Activated CD8-positive, alpha-beta memory T cell treated with anti-CD3 and anti-CD28 coated beads, Interleukin-2, amount 10 ng/mL, durations not matched to agents 7 days and 5 days (primary cell): ENCODE data around the gene TNPO1. TPM values are rescaled to one million over a fixed set of nuclear protein-coding genes. Genes with fewer than 3 reads are reported as not detected.
"Not testable (repeated sequence)": the region's sequence is repeated elsewhere in the genome, so short reads cannot be mapped to it uniquely, and the experiment has no call there.

Experiments used
- ATAC-seq: fragments of 150-1000 bp; cut with Tn5 transposase; one replicate; pipeline ENCODE4 v1.10.0; 2021; ENCODE audit warnings: moderate library complexity
- CTCF ChIA-PET: fragments of 350-600 bp; sonication (Branson Sonifier 250); formaldehyde crosslinking; loops from one replicate; lab custom pipeline; 2021; ENCODE audit warnings: antibody characterized with exemption; lab: Charles Lee
- DNase-seq: peaks from one replicate; pipeline ENCODE4 v3.0.0-alpha.2; 2020
- H3K27ac Mint-ChIP-seq: one replicate; pipeline ENCODE4 v1.8.0; 2021; ENCODE audit warnings: mild to moderate bottlenecking, mixed read lengths
- H3K27me3 Mint-ChIP-seq: one replicate; pipeline ENCODE4 v1.8.0; 2021; ENCODE audit warnings: mixed read lengths
- H3K36me3 Mint-ChIP-seq: one replicate; pipeline ENCODE4 v1.8.0; 2021; ENCODE audit warnings: mild to moderate bottlenecking, mixed read lengths
- H3K4me1 Mint-ChIP-seq: one replicate; pipeline ENCODE4 v1.8.0; 2021; ENCODE audit warnings: mixed read lengths
- H3K4me3 Mint-ChIP-seq: one replicate; pipeline ENCODE4 v1.8.0; 2021; ENCODE audit warnings: mild to moderate bottlenecking, moderate library complexity, mixed read lengths
- H3K9me3 Mint-ChIP-seq: one replicate; pipeline ENCODE4 v1.8.0; 2022; ENCODE audit warnings: low read depth, mixed read lengths
- total RNA-seq, 2 experiments: library from RNA; stranded (reverse); gene quantifications; one replicate each; pipeline ENCODE4 v1.2.3, GENCODE V29; 2021

Gene TNPO1
- total RNA-seq, 2 experiments from 2014 or later = 87.8 to 89.6 TPM

- DNase-seq, H3K36me3 Mint-ChIP-seq, H3K27ac Mint-ChIP-seq, H3K9me3 Mint-ChIP-seq, H3K4me1 Mint-ChIP-seq, ATAC-seq, H3K4me3 Mint-ChIP-seq, CTCF ChIA-PET: not testable (repeated sequence)
- H3K27me3 Mint-ChIP-seq = peaks cover 59% of the 10 kb centered on the region
These were observed 7.8 kb upstream of the TNPO1 start for GRCh38 chr5:72808637-72809036.

- Mint-ChIP-seq H3K9me3 (no peaks in the 10 kb centered on the region), H3K27ac (no peak overlapping the region), H3K4me1 (peaks cover 3% of the 10 kb centered on the region), H3K4me3 (no peak overlapping the region), H3K27me3 (peaks cover 44% of the 10 kb centered on the region), H3K36me3 (no peaks in the 10 kb centered on the region)
- ATAC-seq (no peak), DNase-seq (no peak)
- CTCF ChIA-PET = no interaction called here
These were observed 4.6 kb upstream of the TNPO1 start for GRCh38 chr5:72811849-72812248.

DNA sequence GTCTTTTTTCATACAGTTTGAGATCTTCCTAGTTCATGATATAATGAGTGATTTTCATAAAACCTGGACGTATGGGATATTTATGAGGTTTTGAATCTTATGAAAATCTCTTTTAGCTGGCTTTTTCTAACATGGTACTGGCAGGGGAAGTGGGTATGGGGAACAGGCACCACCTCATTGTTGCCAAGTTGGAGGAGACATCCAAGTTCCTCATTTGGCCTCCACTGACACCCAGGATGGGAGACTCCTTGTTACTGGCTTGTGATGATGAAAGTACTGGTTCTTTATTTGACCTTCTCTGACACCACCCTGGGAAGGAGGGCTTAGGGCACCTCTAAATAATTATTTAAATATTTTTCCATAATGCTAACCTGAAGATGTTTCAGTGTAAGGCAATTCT lies 4.0 kb upstream of the TNPO1 start:
- peaks cover 7% of the 10 kb centered on the region for H3K4me1 Mint-ChIP-seq
- ATAC-seq (no peak), DNase-seq (no peak)
- no peak overlapping the region for H3K4me3 Mint-ChIP-seq
- CTCF ChIA-PET = no interaction called here
- H3K27me3 Mint-ChIP-seq = peaks cover 40% of the 10 kb centered on the region
- no peaks in the 10 kb centered on the region for H3K9me3 Mint-ChIP-seq
- no peak overlapping the region for H3K27ac Mint-ChIP-seq
- no peaks in the 10 kb centered on the region for H3K36me3 Mint-ChIP-seq

- CTCF ChIA-PET = no interaction called here
- Mint-ChIP-seq H3K27me3 (peaks cover 36% of the 10 kb centered on the region), H3K9me3 (no peaks in the 10 kb centered on the region), H3K27ac (no peak overlapping the region), H3K4me1 (peaks cover 19% of the 10 kb centered on the region), H3K36me3 (no peaks in the 10 kb centered on the region), H3K4me3 (no peak overlapping the region)
- DNase-seq (no peak), ATAC-seq (no peak)
These were observed 2.4 kb upstream of the TNPO1 start for GRCh38 chr5:72814104-72814503.

- no peaks in the 10 kb centered on the region for H3K36me3 Mint-ChIP-seq
- H3K4me3 Mint-ChIP-seq = no peak overlapping the region
- no peak overlapping the region for H3K27ac Mint-ChIP-seq
- ATAC-seq (no peak), DNase-seq (no peak)
- no peaks in the 10 kb centered on the region for H3K9me3 Mint-ChIP-seq
- peaks cover 21% of the 10 kb centered on the region for H3K4me1 Mint-ChIP-seq
- H3K27me3 Mint-ChIP-seq = peaks cover 30% of the 10 kb centered on the region
- CTCF ChIA-PET = no interaction called here
These were observed 1.6 kb upstream of the TNPO1 start for GRCh38 chr5:72814864-72815263.

DNA sequence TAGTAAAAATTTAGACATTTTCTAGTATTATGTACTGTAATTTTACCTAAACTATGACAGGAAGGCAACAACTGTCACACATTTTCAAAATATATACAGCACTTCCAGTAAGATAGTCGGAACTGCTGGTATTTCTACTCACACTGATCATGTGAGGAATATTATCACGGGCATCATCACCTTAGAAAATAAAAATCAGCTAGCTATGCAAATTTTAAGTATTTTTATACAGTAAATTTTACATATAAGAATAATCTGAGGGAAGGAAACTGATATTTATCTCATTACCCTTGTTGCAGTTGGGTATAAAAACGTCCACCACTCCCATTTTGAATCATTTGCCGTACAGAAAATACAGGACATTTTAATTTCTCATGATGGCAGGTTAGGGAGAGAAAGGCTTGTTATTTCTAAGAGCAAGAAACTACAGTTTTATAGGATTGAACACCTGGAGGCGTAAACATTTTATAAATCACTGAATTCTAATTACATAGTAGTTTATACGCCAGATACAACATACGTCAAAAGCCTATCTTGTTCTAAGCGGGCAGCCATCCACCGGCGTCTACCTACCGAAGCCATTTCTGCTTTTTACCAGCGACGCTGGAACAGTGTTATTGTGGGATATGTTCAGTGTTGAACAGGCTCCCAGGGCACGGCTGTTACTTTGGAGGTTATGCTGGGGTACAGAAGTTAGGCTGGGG lies 729 bp upstream of the TNPO1 start:
- Mint-ChIP-seq H3K9me3 (no peaks in the 10 kb centered on the region), H3K27ac (peak overlapping the region; percentile 74), H3K4me1 (peaks cover 21% of the 10 kb centered on the region), H3K27me3 (peaks cover 22% of the 10 kb centered on the region), H3K4me3 (peak overlapping the region; percentile 93), H3K36me3 (no peaks in the 10 kb centered on the region)
- DNase-seq = no peak
- CTCF ChIA-PET = no interaction called here
- no peak for ATAC-seq

GRCh38 chr5:72817076-72817481 lies 618 bp downstream of the TNPO1 start:
- H3K9me3 Mint-ChIP-seq = no peaks in the 10 kb centered on the region
- peak overlapping the region; percentile 93 for H3K4me3 Mint-ChIP-seq
- peak; percentile 59 for DNase-seq
- peaks cover 10% of the 10 kb centered on the region for H3K27me3 Mint-ChIP-seq
- H3K4me1 Mint-ChIP-seq = peaks cover 26% of the 10 kb centered on the region
- peak overlapping the region; percentile 77 for H3K27ac Mint-ChIP-seq
- CTCF ChIA-PET = interaction anchor here (1.2 to 4.5 kb wide), 8 partner anchors 9 to 450 kb away, joined by 3 to 45 read pairs (median 7); no protein-coding TSS in a partner anchor
- ATAC-seq = peak; percentile 34
- H3K36me3 Mint-ChIP-seq = no peaks in the 10 kb centered on the region

DNA sequence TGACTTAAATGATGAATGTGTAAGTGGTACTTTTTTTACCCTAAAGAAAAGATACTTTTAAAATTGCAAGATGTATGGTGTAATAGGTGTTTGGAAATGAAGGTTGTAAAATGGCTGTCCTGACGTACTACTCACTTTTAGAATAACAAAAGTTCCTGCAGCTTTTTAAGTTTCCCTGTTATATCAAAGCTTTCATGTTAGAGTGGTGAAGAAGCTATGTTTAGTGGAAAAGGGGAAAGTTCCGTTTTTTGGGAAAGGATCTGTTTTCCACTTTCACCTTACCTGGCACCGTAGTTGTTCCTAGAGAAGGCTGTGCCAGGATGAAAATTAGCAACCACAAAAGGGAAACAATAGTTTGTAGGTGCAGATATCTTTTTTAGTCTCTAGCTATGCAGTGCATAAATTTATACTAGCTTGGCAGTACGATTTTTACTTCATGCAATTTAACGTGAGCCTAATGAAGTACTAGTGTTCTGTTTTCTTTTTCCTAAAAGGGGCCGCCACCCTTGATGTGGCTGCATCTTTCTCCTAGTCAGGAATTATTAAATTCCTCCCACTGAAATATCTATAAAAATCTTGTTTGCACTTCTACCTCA lies 1.3 kb downstream of the TNPO1 start:
- Mint-ChIP-seq H3K36me3 (no peaks in the 10 kb centered on the region), H3K4me1 (peaks cover 28% of the 10 kb centered on the region), H3K4me3 (peak overlapping the region; percentile 93), H3K9me3 (no peaks in the 10 kb centered on the region), H3K27ac (peak overlapping the region; percentile 77), H3K27me3 (peaks cover 4% of the 10 kb centered on the region)
- ATAC-seq (no peak), DNase-seq (no peak)
- CTCF ChIA-PET = interaction anchor here (1.2 to 4.5 kb wide), 9 partner anchors 8 to 451 kb away, joined by 3 to 45 read pairs (median 7); no protein-coding TSS in a partner anchor

GRCh38 chr5:72818866-72819534 lies 2.5 kb downstream of the TNPO1 start:
- ATAC-seq (no peak), DNase-seq (peak; percentile 74)
- Mint-ChIP-seq H3K27me3 (no peaks in the 10 kb centered on the region), H3K9me3 (no peaks in the 10 kb centered on the region), H3K36me3 (no peaks in the 10 kb centered on the region), H3K4me3 (no peak overlapping the region), H3K4me1 (peaks cover 28% of the 10 kb centered on the region), H3K27ac (no peak overlapping the region)
- CTCF ChIA-PET = interaction anchor here (0.6 to 4.5 kb wide), 11 partner anchors 12 to 964 kb away, joined by 3 to 45 read pairs (median 6); no protein-coding TSS in a partner anchor

DNA sequence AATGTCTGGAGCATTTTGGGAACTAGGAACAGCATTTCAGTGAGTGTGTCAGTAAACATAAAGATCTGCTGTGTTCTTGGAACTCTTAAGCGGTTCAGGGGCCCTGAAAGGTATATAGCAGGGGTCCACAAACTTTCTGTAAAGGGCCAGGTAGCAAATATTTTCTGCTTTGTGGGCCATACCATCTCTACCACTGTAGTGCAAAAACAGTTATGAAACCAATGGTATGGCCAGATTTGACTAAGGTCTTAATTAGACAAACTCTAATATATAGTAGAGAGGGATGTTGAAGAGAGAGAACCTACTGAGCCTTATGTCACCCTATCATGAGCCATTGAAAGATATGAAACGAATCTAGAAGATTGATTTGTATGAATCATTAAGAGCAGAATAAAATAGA lies 5.3 kb downstream of the TNPO1 start:
- ATAC-seq = no peak
- CTCF ChIA-PET = no interaction called here
- H3K27ac Mint-ChIP-seq = no peak overlapping the region

GRCh38 chr5:72822944-72823343 lies 6.5 kb downstream of the TNPO1 start:
- Mint-ChIP-seq H3K27ac (no peak overlapping the region), H3K4me1 (peaks cover 16% of the 10 kb centered on the region), H3K4me3 (no peak overlapping the region), H3K27me3 (no peaks in the 10 kb centered on the region), H3K36me3 (no peaks in the 10 kb centered on the region), H3K9me3 (no peaks in the 10 kb centered on the region)
- ATAC-seq (no peak), DNase-seq (no peak)
- CTCF ChIA-PET = interaction anchor here (0.7 kb wide), 1 partner anchor 18 kb away, joined by 4 read pairs; no protein-coding TSS in a partner anchor

More for the DNA sequence above, 5.3 kb downstream of the TNPO1 start:
- no peak for DNase-seq
- Mint-ChIP-seq H3K4me3 (no peak overlapping the region), H3K27me3 (no peaks in the 10 kb centered on the region), H3K36me3 (no peaks in the 10 kb centered on the region), H3K9me3 (no peaks in the 10 kb centered on the region), H3K4me1 (peaks cover 25% of the 10 kb centered on the region)

DNA sequence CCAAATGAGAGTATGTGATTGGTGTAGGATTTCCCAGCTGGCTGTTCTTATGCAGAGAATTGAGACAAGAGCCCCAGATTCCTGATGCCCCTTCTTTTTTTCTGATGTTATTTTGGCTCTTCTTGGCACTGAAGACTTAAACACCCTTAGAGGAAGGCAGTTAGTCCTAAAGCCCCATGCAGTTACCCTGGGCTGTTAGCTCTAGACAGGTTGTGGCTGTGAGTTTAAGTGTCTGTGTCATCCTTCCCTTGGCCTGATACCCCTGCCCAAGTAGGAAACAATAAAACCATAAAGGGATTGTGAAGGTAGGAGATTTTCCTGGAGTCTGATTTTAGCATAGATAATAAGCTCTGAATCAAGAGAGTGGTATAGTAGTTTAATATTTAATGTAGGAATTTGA lies 13.2 kb downstream of the TNPO1 start:
- Mint-ChIP-seq H3K4me1 (no peaks in the 10 kb centered on the region), H3K36me3 (no peaks in the 10 kb centered on the region), H3K9me3 (no peaks in the 10 kb centered on the region), H3K27me3 (peaks cover 2% of the 10 kb centered on the region), H3K4me3 (no peak overlapping the region), H3K27ac (no peak overlapping the region)
- CTCF ChIA-PET = interaction anchor here (4.4 kb wide), 1 partner anchor 11 kb away, joined by 26 read pairs; no protein-coding TSS in a partner anchor
- DNase-seq (no peak), ATAC-seq (no peak)

DNA sequence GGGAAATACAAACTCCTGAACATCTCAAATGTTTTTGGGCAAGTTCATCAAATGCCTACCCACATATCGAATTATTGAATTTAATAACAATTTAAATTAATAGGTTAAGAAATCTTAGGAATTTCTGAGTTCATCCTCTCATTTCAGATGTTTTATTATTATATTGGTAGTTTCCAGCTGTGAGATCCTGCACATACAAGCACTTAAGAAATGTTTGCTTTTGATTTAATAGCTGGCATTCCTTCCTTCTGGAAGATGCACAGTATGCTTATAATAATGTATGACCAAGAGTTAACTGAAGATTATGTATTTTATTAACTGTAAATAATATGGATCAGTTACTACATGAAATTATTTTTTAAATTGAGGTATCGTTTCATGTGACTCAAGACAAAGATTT lies 13.9 kb downstream of the TNPO1 start:
- CTCF ChIA-PET = interaction anchor here (4.4 kb wide), 1 partner anchor 12 kb away, joined by 26 read pairs; no protein-coding TSS in a partner anchor
- Mint-ChIP-seq H3K4me3 (no peak overlapping the region), H3K4me1 (no peaks in the 10 kb centered on the region), H3K27me3 (peaks cover 2% of the 10 kb centered on the region), H3K36me3 (no peaks in the 10 kb centered on the region), H3K9me3 (no peaks in the 10 kb centered on the region), H3K27ac (no peak overlapping the region)
- DNase-seq = no peak
- no peak for ATAC-seq
